Muscle of back (tissue), 11 donors: ENCODE measurements around the gene CUBN. TPM values are rescaled to one million over a fixed set of nuclear protein-coding genes. Genes with fewer than 3 reads are reported as not detected.

Experiments
- DNase-seq, 3 donors: peaks; one replicate each; pipeline versions ENCODE4 v3.0.0 to v3.0.0-alpha.2; 2013
- polyA plus RNA-seq, 10 donors: library from polyadenylated mRNA; unstranded; fragments of 120-200 nt; gene quantifications; one replicate each; pipeline ENCODE4 v1.2.1, GENCODE V29; 2013; ENCODE audit not compliant: insufficient read length in 10 of 10

Gene CUBN
- polyA plus RNA-seq, 10 donors, result 1.7 to 7.2 (median 3.2) TPM

- no peak for DNase-seq
Measured at GRCh38 chr10:17041626-17042520, 87.7 kb downstream of the CUBN start.

GRCh38 chr10:17038627-17039026, 91.0 kb downstream of the CUBN start:
- peak; percentile 87 to 95 (median 91) for DNase-seq

- no peak for DNase-seq
Measured at GRCh38 chr10:17037910-17038309, 91.7 kb downstream of the CUBN start.

- no peak for DNase-seq
Measured at GRCh38 chr10:17035446-17035845, 94.2 kb downstream of the CUBN start.

- no peak for DNase-seq
Measured at GRCh38 chr10:17033529-17034260, 95.9 kb downstream of the CUBN start.

GRCh38 chr10:17031637-17032635, 97.7 kb downstream of the CUBN start:
- peak in 1 of 3 donors; percentile 68 for DNase-seq

GRCh38 chr10:17029581-17030271, 99.9 kb downstream of the CUBN start:
- peak; percentile 80 to 90 (median 84) for DNase-seq

GRCh38 chr10:17029239-17029580, 100.4 kb downstream of the CUBN start:
- DNase-seq, result no peak

- DNase-seq, result no peak
Measured at GRCh38 chr10:17028798-17029197, 100.8 kb downstream of the CUBN start.

- no peak for DNase-seq
Measured at GRCh38 chr10:17026686-17027485, 102.7 kb downstream of the CUBN start.

GRCh38 chr10:17025444-17026295, 103.9 kb downstream of the CUBN start:
- peak in 2 of 3 donors; percentile 40 to 97 for DNase-seq

GRCh38 chr10:17024461-17024860, 105.2 kb downstream of the CUBN start:
- no peak for DNase-seq

GRCh38 chr10:17023386-17024298, 106.0 kb downstream of the CUBN start:
- DNase-seq, result peak; percentile 88 to 98 (median 92)

GRCh38 chr10:17022896-17023295, 106.7 kb downstream of the CUBN start:
- peak in 1 of 3 donors; percentile 41 for DNase-seq

GRCh38 chr10:17022466-17022825, 107.2 kb downstream of the CUBN start:
- peak in 1 of 3 donors; percentile 64 for DNase-seq

- DNase-seq, result peak in 1 of 3 donors; percentile 23
Measured at GRCh38 chr10:17021656-17022465, 107.8 kb downstream of the CUBN start.

- DNase-seq, result peak in 1 of 3 donors; percentile 35
Measured at GRCh38 chr10:17019696-17020095, 109.9 kb downstream of the CUBN start.
